ENCODE measurements around the gene PDE7B. TPM values are rescaled to one million over a fixed set of nuclear protein-coding genes. Genes with fewer than 3 reads are reported as not detected.

Gene PDE7B
- total and polyA plus RNA-seq, 2 donors (not counting 1 experiment from before 2014, with no cell fraction given), result 2.6 to 7.5 TPM

GRCh38 chr6:135974426-135974825 is 122.9 kb downstream of the PDE7B start:
- Histone ChIP-seq H3K4me2 (replicated peaks; ENCODE audit: low read depth, low read length, poor library complexity, severe bottlenecking) (no peak overlapping the region), H3K36me3 (replicated peaks in 1 of 2; ENCODE audit: control extremely low read depth in 1 of 2, control insufficient read depth in 1 of 2, extremely low read depth in 1 of 2, insufficient read depth in 2 of 2, low read length in 1 of 2) (no peaks in the 10 kb centered on the region), H2AFZ (ENCODE audit: insufficient read depth, low read depth, low read length, poor library complexity, severe bottlenecking) (no peak overlapping the region), H3K27me3 (replicated peaks in 1 of 4; ENCODE audit: control extremely low read depth in 1 of 4, control insufficient read depth in 3 of 4, insufficient read depth in 4 of 4, low read length in 3 of 4) (no peaks in the 10 kb centered on the region), H3K27ac (ENCODE audit: low read length in 2 of 2) (no peak overlapping the region), H3K9ac (ENCODE audit: low read length) (no peak overlapping the region), H4K20me1 (ENCODE audit: control insufficient read depth, insufficient read depth, low read length, poor library complexity, severe bottlenecking) (no peaks in the 10 kb centered on the region), H3K79me2 (ENCODE audit: control insufficient read depth, insufficient read depth, low read length) (no peaks in the 10 kb centered on the region), H3K4me1 (ENCODE audit: control insufficient read depth in 2 of 2, insufficient read depth in 2 of 2, low read length in 2 of 2) (no peaks in the 10 kb centered on the region), H3K9me3 (ENCODE audit: control extremely low read depth in 1 of 3, control insufficient read depth in 2 of 3, insufficient read depth in 1 of 3, low read length in 2 of 3) (no peaks in the 10 kb centered on the region), H3K4me3 (ENCODE audit: control extremely low read depth in 1 of 5, extremely low read depth in 1 of 5, insufficient read depth in 1 of 5, low read depth in 2 of 5, low read length in 4 of 5) (no peak overlapping the region)
- intact Hi-C loops (cut with micrococcal nuclease), result no loop called here
- Mint-ChIP-seq H3K9me3 (ENCODE audit: insufficient read depth) (peaks cover 7% of the 10 kb centered on the region), H3K27ac (no peak overlapping the region), H3K4me3 (no peak overlapping the region), H3K27me3 (no peaks in the 10 kb centered on the region), H3K4me1 (no peaks in the 10 kb centered on the region)
- no peak for DNase-seq
- no peak for ATAC-seq (ENCODE audit: low read depth)
- WGBS (ENCODE audit: insufficient coverage), result no CpG with 5 or more reads among the region's 1 CpG
- POLR2A ChIA-PET, result no interaction called here
- CTCF ChIA-PET, result no interaction called here
- TF ChIP-seq, protein P1, sequence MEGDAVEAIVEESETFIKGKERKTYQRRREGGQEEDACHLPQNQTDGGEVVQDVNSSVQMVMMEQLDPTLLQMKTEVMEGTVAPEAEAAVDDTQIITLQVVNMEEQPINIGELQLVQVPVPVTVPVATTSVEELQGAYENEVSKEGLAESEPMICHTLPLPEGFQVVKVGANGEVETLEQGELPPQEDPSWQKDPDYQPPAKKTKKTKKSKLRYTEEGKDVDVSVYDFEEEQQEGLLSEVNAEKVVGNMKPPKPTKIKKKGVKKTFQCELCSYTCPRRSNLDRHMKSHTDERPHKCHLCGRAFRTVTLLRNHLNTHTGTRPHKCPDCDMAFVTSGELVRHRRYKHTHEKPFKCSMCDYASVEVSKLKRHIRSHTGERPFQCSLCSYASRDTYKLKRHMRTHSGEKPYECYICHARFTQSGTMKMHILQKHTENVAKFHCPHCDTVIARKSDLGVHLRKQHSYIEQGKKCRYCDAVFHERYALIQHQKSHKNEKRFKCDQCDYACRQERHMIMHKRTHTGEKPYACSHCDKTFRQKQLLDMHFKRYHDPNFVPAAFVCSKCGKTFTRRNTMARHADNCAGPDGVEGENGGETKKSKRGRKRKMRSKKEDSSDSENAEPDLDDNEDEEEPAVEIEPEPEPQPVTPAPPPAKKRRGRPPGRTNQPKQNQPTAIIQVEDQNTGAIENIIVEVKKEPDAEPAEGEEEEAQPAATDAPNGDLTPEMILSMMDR (IDR thresholded peaks at IDR 0.05), result no peak
- TF ChIP-seq EZH2 (IDR thresholded peaks at IDR 0.05; ENCODE audit: borderline replicate concordance, insufficient read depth, low read depth, low read length, poor library complexity, severe bottlenecking), result no peak

DNA sequence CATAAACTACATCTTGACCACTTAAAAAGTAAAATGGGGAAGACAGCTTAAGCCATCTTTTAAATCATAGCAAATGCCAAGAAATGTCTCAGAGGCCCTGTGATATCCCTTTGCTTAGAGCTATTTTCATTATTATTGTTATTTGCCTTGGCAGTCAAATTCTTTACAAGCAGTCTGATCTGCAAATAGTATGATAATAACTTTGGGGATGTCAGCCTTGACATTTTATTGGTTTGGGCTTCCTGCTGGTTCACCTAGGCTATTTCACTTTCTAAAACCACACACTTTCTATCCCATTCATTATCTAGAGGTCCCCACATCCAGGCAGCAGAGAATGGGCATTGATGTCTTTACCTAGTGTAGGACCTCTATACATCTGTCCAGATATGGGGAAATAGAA is 125.1 kb downstream of the PDE7B start:
- H3K4me1 Mint-ChIP-seq, result no peaks in the 10 kb centered on the region
- H3K9me3 Mint-ChIP-seq (ENCODE audit: insufficient read depth), result peaks cover 7% of the 10 kb centered on the region
- H3K9me3 ChIP-seq (ENCODE audit: control extremely low read depth in 1 of 3, control insufficient read depth in 2 of 3, insufficient read depth in 1 of 3, low read length in 2 of 3), result no peaks in the 10 kb centered on the region
- no peaks in the 10 kb centered on the region for H3K36me3 ChIP-seq (replicated peaks in 1 of 2; ENCODE audit: control extremely low read depth in 1 of 2, control insufficient read depth in 1 of 2, extremely low read depth in 1 of 2, insufficient read depth in 2 of 2, low read length in 1 of 2)
- no peak overlapping the region for H3K4me3 ChIP-seq (ENCODE audit: control extremely low read depth in 1 of 5, extremely low read depth in 1 of 5, insufficient read depth in 1 of 5, low read depth in 2 of 5, low read length in 4 of 5)
- H3K27ac Mint-ChIP-seq, result no peak overlapping the region
- ChIA-PET CTCF (no interaction called here), POLR2A (no interaction called here)
- no peaks in the 10 kb centered on the region for H3K4me1 ChIP-seq (ENCODE audit: control insufficient read depth in 2 of 2, insufficient read depth in 2 of 2, low read length in 2 of 2)
- no peaks in the 10 kb centered on the region for H4K20me1 ChIP-seq (ENCODE audit: control insufficient read depth, insufficient read depth, low read length, poor library complexity, severe bottlenecking)
- H2AFZ ChIP-seq (ENCODE audit: insufficient read depth, low read depth, low read length, poor library complexity, severe bottlenecking), result no peak overlapping the region
- H3K79me2 ChIP-seq (ENCODE audit: control insufficient read depth, insufficient read depth, low read length), result no peaks in the 10 kb centered on the region
- H3K4me3 Mint-ChIP-seq, result no peak overlapping the region
- H3K27ac ChIP-seq (ENCODE audit: low read length in 2 of 2), result no peak overlapping the region
- intact Hi-C loops (cut with micrococcal nuclease), result no loop called here
- TF ChIP-seq, protein P1 (IDR thresholded peaks at IDR 0.05), result no peak
- TF ChIP-seq EZH2 (IDR thresholded peaks at IDR 0.05; ENCODE audit: borderline replicate concordance, insufficient read depth, low read depth, low read length, poor library complexity, severe bottlenecking), result no peak
- DNase-seq, result no peak
- no peak for ATAC-seq (ENCODE audit: low read depth)
- H3K27me3 ChIP-seq (replicated peaks in 1 of 4; ENCODE audit: control extremely low read depth in 1 of 4, control insufficient read depth in 3 of 4, insufficient read depth in 4 of 4, low read length in 3 of 4), result no peaks in the 10 kb centered on the region
- no peak overlapping the region for H3K4me2 ChIP-seq (replicated peaks; ENCODE audit: low read depth, low read length, poor library complexity, severe bottlenecking)
- no peaks in the 10 kb centered on the region for H3K27me3 Mint-ChIP-seq
- H3K9ac ChIP-seq (ENCODE audit: low read length), result no peak overlapping the region
